IPS-11a (cell line): Measurements from ENCODE around the gene ADAM33.
A peak's percentile ranks its signal among the peaks of the same experiment; 100 is the strongest.

Source experiments
- H3K4me3 ChIP-seq: one replicate; pipeline ENCODE4 v1.5.1; 2013; ENCODE audit warnings: low read depth, low read length, control low read depth

Gene ADAM33

GRCh38 chr20:3681931-3682781 lies at the start of gene ADAM33:
TSS of gene ADAM33 (minus strand) at chr20:3682010. CDS start at chr20:3682004, 6 bp downstream.
- peak within 1 kb of the TSS; percentile 51 for H3K4me3 ChIP-seq

DNA sequence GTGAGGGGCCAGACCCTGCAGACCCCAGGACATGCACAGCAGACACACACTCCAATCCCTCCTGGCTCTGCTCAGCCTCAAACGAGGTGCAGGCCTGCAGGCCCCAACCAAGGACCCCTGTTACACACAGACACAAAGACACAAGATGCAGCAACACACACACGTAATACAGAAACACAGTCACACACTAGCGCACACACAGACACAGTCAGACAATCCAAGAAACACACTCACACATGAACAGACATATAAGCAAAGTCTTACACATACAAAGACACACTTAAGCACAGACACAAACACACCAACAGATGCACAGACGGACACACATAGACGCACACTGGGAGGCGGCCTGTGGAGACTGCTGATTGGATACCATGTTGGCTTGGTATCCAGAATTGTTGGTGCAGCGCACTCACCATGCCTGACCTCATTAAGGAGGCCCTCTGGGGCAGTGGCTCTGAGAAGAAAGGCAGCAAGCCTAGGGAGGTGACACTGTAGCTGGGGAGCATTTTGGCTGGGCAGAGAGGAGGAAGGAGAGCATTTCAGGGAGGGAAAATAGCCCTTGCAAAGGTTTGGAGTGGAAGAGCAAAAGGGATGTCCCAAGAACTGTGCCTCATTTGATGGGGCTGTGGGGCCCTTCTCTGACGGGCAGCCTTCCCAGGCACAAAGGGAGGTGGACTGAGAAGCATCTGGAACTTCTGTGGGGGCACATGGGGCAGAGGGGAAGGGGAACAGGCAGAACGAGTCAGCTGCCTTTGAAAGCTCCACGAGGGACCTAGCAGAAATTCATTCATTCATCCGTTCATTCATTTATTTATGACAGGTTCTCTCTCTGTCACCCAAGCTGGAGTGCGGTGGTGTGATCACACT lies 49.2 kb upstream of the ADAM33 start:
- H3K4me3 ChIP-seq = no peak overlapping the region

- no peak overlapping the region for H3K4me3 ChIP-seq
Observed at GRCh38 chr20:3729811-3730540, 48.2 kb upstream of the ADAM33 start.

DNA sequence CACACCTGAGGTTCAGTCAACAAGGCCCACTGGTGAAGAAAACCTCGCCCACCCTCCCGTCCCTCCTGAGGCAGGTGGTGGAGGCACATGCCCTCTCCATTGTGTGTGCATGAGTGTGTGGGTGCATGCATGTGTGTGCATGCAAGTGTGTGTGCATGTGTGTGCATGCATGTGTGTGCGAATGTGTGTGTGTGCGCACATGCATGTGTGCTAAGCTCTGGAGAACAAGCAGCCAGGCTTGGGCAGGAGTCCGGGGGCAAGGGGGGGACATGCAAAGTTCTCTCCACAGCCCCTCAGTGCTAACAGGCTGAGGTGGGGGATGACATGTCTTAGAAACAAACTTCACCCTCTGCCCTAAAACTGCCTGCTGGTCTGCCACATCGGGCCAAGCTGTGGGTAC lies 47.6 kb upstream of the ADAM33 start:
- no peak overlapping the region for H3K4me3 ChIP-seq

GRCh38 chr20:3728876-3729275 lies 47.1 kb upstream of the ADAM33 start:
- no peak overlapping the region for H3K4me3 ChIP-seq

DNA sequence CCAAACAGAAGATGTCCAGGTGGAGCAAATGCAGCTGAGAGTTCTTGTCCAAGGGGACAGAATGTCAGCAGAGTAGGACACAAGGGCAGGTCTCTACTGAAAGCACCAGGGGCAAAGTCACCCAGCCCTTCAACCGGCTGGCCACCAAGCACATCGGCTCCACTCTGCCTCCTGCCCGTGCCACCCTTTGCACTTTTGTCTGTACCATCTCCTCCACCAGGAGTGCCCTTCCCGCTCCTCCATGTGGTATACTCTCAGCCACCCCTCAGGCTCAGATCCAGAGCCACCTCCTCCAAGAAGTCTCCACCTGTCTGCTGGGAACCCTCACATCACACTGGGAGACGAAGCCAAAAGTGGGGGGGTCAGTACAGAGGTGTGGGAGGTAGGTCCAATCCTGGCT lies 46.5 kb upstream of the ADAM33 start:
- no peak overlapping the region for H3K4me3 ChIP-seq

GRCh38 chr20:3727401-3728021 lies 45.7 kb upstream of the ADAM33 start:
- no peak overlapping the region for H3K4me3 ChIP-seq

DNA sequence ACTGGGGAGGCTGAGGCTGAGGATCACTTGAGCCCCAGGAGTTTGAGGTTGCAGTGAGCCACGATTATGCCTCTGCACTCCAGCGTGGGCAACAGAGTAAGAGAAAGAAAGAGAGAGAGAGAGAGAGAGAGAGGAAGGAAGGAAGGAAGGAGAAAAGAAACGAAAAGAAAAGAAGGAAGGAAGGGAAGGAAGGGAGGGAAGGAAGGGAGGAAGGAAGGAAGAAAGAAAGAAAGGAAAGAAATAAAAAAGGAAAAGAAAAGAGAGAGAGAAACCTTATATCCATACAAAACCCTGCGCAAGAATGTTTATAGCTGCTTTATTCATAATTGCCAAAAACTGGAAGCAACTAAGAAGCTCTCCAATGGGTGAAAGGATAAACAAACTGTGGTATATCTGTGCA lies 42.5 kb upstream of the ADAM33 start:
- H3K4me3 ChIP-seq = no peak overlapping the region

- H3K4me3 ChIP-seq = no peak overlapping the region
Observed at GRCh38 chr20:3723284-3723683, 41.5 kb upstream of the ADAM33 start.

DNA sequence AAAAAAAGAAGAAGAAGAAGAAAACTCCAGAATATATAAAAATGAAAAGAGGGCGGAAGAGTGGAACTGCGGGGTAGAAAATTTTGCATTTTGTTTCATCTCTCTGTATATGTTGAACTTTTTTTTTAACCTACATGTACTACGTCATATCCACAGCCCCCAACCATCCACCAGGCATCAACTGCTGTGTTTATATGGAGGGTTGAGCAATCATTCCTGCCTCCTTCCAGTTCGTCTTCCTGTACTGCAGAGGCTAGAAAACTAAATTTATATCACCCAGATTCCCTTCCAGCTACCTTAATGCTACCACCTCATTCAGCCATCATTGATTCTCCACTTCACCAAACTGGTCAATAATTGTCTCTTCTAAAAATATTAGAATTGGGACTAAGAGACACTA lies 40.1 kb upstream of the ADAM33 start:
- H3K4me3 ChIP-seq = no peak overlapping the region

DNA sequence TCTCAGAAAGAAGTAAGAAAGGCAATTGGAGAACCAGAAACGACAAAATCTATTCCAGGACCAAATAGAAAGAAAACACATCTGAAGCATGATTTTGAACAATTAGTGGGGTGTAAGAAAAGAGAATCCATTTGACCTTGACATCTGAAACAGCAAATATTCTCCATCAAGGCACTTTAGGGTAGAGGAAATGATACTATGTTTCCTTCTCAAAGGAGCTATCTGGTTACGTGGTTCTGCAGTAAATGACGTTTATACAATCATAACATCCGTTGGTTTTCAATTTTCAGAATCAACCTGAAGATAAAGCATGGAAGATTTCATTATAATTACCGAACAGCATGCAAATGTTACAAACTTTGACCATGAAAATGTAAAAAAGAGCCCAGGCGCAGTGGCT lies 38.8 kb upstream of the ADAM33 start:
- no peak overlapping the region for H3K4me3 ChIP-seq

DNA sequence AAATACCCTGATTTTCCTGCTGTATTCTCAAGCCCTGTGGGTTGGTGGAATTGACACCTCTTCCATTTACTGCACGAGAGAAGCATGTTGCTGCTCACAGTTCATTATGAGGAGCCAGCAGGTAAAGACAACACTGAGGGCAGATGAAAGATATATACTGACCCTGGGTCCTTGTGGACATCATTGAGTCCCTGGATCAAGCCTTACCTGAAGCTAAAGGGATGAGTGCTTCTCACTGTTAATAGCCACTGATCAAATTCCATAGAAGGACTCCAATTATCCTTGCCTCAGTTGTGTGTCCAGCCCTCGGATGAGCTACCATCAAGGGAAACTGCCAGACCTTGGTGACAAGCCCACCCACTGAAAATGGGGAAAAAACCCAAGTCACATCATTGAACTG lies 38.3 kb upstream of the ADAM33 start:
- H3K4me3 ChIP-seq = no peak overlapping the region

DNA sequence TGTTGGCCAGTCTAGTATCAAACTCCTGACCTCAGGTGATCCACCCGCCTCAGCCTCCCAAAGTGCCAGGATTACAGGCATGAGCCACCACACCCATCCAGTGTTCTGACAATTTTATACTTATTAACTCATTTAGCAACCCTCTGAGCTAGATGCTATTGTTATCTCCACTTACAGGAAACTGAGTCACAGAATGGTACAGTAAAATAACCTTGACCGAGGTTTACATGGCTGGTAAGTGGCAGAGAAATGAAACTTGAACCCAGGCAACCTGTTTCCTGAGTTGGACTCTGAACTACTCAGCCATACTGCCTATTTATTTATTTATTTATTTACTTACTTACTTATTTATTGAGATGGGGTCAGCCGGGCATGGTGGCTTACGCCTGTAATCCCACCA lies 37.2 kb upstream of the ADAM33 start:
- no peak overlapping the region for H3K4me3 ChIP-seq

- H3K4me3 ChIP-seq = no peak overlapping the region
Observed at GRCh38 chr20:3716195-3716834, 34.5 kb upstream of the ADAM33 start.

DNA sequence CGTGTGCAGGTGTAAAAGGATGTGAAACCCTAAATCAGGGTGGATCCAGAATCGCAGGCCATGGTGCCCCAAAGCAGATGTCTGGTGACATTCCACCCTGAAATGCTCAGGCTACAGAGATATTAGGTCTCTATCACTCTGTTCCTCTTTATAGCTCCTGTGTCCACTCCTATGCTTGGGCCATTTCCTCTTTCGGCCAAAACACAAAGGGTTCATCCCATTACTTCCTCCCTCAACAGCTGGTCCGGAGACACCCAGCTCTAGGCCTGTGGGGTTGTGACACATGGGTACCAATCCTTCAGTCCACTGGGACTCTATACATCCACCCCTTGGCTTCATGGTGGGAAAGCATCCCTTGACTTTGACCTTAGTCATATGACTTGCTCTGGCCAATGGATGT lies 32.3 kb upstream of the ADAM33 start:
- H3K4me3 ChIP-seq = no peak overlapping the region

DNA sequence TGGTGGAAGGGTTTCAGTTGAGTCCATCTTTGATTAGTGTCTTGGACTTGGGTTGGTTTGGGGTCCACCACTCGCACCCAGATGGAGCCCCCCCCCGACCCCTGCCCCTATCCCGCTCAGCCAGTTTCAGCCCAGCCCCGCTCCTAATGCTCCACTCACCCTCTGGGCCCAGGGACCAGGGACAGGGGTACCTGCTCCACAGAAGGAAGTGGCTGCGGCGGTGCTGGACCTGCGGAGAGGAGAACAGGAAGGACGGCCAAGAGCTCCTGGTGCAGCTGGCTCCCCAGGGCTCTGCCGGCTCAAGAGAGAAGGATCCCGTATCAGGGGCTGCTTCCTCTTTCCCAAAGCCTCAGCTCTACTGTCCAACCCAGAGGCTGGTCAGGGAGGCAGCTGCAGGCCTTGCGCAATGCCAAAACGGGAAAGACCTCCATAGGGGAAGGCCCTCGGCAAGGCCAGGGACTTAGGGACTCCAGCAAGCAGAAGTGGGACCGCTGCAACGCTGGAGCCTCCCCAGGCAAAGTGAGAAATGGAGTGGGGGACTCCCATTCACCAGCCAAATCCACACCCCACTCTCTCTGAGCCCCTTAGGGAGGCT lies 30.6 kb upstream of the ADAM33 start, which contains the start of gene SIGLEC1:
Gene SIGLEC1, minus strand, starts transcription at position 322 of the 595 bp plus-strand sequence. CDS start 5,472 bp downstream, outside the sequence.
- no peak within 1 kb of the TSS for H3K4me3 ChIP-seq

DNA sequence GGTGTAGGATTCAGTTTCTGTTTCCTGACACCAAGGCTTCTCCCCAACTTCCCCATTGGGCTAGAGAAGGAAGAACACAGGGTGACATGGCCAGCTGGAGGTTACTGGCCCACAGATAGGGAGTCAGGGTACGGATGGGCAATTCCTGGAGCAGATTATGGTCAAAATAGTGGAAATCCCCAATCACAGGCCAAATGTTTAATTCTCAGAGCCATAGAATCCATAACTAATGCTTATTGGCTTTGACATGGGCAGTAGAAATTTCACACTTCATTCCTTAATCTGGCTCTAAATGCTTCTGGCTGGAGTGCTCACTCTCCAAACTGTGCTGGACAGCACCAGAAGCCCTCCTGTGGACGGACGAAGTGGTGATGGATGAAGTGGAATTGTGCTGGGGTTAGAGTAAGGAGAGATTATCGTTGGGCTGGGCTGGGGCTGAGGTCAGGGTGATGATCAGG lies 29.7 kb upstream of the ADAM33 start:
- no peak overlapping the region for H3K4me3 ChIP-seq

GRCh38 chr20:3710703-3711483 lies 29.1 kb upstream of the ADAM33 start:
- no peak overlapping the region for H3K4me3 ChIP-seq

DNA sequence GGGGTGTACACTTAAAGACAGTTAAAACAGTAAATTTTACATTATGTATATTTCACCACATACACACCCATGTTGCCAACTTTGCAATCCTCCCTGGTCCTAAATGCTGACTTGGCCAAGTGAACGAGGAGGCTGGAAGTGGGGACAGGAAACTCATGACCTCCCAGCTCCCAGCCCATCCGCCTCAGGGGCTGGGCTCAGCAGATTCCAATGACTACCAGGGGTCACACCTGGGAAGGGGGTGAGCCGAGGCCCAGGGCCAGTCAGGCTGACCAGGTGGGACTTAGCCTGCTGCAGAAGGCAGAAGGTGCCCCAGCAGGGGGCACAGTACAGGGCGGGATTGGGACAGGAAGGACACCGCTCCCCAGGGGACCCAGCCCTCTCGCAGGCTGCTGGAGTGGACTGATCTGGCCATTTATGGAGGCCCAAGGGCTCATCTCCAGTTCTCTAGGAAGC lies 28.2 kb upstream of the ADAM33 start:
- no peak overlapping the region for H3K4me3 ChIP-seq
